GM18508 (cell line): ENCODE results near the gene SLC1A1.
"Not testable (repeated sequence)": the region's sequence is repeated elsewhere in the genome, so short reads cannot be mapped to it uniquely, and the experiment has no call there.

Source experiments
- ATAC-seq: cut with Tn5 transposase; IDR thresholded peaks from one replicate; pipeline ENCODE4 v1.9.1; 2021; ENCODE audit warnings: moderate number of reproducible peaks; ENCODE audit not compliant: insufficient read depth, unreplicated experiment

Gene SLC1A1

GRCh38 chr9:4603830-4604229, 113.6 kb downstream of the SLC1A1 start:
- no peak for ATAC-seq

GRCh38 chr9:4604678-4605095, 114.4 kb downstream of the SLC1A1 start:
- ATAC-seq, result no peak

- ATAC-seq, result not testable (repeated sequence)
Measured at GRCh38 chr9:4606033-4606432, 115.8 kb downstream of the SLC1A1 start.

- ATAC-seq, result no peak
Measured at GRCh38 chr9:4614627-4615026, 124.4 kb downstream of the SLC1A1 start.

GRCh38 chr9:4615251-4615650, 125.0 kb downstream of the SLC1A1 start:
- no peak for ATAC-seq

- ATAC-seq, result no peak
Measured at GRCh38 chr9:4615778-4616177, 125.5 kb downstream of the SLC1A1 start.

GRCh38 chr9:4617752-4618151, 127.5 kb downstream of the SLC1A1 start:
- ATAC-seq, result no peak

- no peak for ATAC-seq
Measured at GRCh38 chr9:4618700-4619099, 128.4 kb downstream of the SLC1A1 start.

- no peak for ATAC-seq
Measured at GRCh38 chr9:4620057-4620765, 129.9 kb downstream of the SLC1A1 start.

- ATAC-seq, result no peak
Measured at GRCh38 chr9:4620881-4621555, 130.8 kb downstream of the SLC1A1 start.

- no peak for ATAC-seq
Measured at GRCh38 chr9:4622016-4622415, 131.7 kb downstream of the SLC1A1 start.

GRCh38 chr9:4630836-4631235, 140.6 kb downstream of the SLC1A1 start:
- ATAC-seq, result no peak
